Ammon's horn (tissue), 1 donor: ENCODE data around the gene HADHA.
"Not testable (repeated sequence)": the region's sequence is repeated elsewhere in the genome, so short reads cannot be mapped to it uniquely, and the experiment has no call there.

Experiments used
- DNase-seq: peaks from one replicate; pipeline ENCODE4 v3.0.0-alpha.2; 2016; ENCODE audit warnings: low spot score

HADHA gene

GRCh38 chr2:26173776-26174482, 70.5 kb downstream of the HADHA start:
- DNase-seq: peak; percentile 63

GRCh38 chr2:26172871-26173775, 71.3 kb downstream of the HADHA start, which contains the start of gene GAREM2:
Gene GAREM2 (plus strand): TSS chr2:26173088. CDS start chr2:26173221, 133 bp downstream.
- no peak for DNase-seq

GRCh38 chr2:26172189-26172870, 72.1 kb downstream of the HADHA start:
- no peak for DNase-seq

- no peak for DNase-seq
Measured at GRCh38 chr2:26170795-26171194, 73.6 kb downstream of the HADHA start.

- no peak for DNase-seq
Measured at GRCh38 chr2:26169681-26170414, 74.6 kb downstream of the HADHA start.

GRCh38 chr2:26169226-26169625, 75.2 kb downstream of the HADHA start:
- no peak for DNase-seq

- no peak for DNase-seq
Measured at GRCh38 chr2:26168785-26169184, 75.6 kb downstream of the HADHA start.

- DNase-seq: not testable (repeated sequence)
Measured at GRCh38 chr2:26166541-26166940, 77.9 kb downstream of the HADHA start.

GRCh38 chr2:26165403-26165802, 79.0 kb downstream of the HADHA start:
- DNase-seq: no peak

- DNase-seq: no peak
Measured at GRCh38 chr2:26164641-26165211, 79.7 kb downstream of the HADHA start.

GRCh38 chr2:26164231-26164630, 80.2 kb downstream of the HADHA start:
- peak; percentile 77 for DNase-seq

GRCh38 chr2:26162963-26163362, 81.5 kb downstream of the HADHA start:
- no peak for DNase-seq

- DNase-seq: no peak
Measured at GRCh38 chr2:26161926-26162325, 82.5 kb downstream of the HADHA start.

- DNase-seq: no peak
Measured at GRCh38 chr2:26157580-26157979, 86.9 kb downstream of the HADHA start.

- DNase-seq: no peak
Measured at GRCh38 chr2:26150243-26150642, 94.2 kb downstream of the HADHA start.

GRCh38 chr2:26148501-26148900, 95.9 kb downstream of the HADHA start:
- no peak for DNase-seq

- peak; percentile 81 for DNase-seq
Measured at GRCh38 chr2:26144953-26145680, 99.3 kb downstream of the HADHA start.

GRCh38 chr2:26144031-26144430, 100.4 kb downstream of the HADHA start:
- no peak for DNase-seq

GRCh38 chr2:26141145-26141769, 103.2 kb downstream of the HADHA start:
- DNase-seq: no peak
